Hematopoietic multipotent progenitor cell (in vitro differentiated cells): Measurements from ENCODE around the gene TLR9. TPM values are rescaled to one million over a fixed set of nuclear protein-coding genes. Genes with fewer than 3 reads are reported as not detected.
"Not testable (repeated sequence)": the region's sequence is repeated elsewhere in the genome, so short reads cannot be mapped to it uniquely, and the experiment has no call there.

Experiments used
- DNase-seq, 3 donors: peaks; one replicate each; pipeline ENCODE4 v3.0.0-alpha.2; 2011 to 2015; ENCODE audit warnings: low read depth in 2 of 3, low spot score in 2 of 3
- total RNA-seq: library from RNA; depleted of rRNA; stranded (reverse); fragments of >200 nt; gene quantifications from one replicate; pipeline ENCODE4 v1.2.3, GENCODE V29; 2012

The TLR9 gene, protein sequence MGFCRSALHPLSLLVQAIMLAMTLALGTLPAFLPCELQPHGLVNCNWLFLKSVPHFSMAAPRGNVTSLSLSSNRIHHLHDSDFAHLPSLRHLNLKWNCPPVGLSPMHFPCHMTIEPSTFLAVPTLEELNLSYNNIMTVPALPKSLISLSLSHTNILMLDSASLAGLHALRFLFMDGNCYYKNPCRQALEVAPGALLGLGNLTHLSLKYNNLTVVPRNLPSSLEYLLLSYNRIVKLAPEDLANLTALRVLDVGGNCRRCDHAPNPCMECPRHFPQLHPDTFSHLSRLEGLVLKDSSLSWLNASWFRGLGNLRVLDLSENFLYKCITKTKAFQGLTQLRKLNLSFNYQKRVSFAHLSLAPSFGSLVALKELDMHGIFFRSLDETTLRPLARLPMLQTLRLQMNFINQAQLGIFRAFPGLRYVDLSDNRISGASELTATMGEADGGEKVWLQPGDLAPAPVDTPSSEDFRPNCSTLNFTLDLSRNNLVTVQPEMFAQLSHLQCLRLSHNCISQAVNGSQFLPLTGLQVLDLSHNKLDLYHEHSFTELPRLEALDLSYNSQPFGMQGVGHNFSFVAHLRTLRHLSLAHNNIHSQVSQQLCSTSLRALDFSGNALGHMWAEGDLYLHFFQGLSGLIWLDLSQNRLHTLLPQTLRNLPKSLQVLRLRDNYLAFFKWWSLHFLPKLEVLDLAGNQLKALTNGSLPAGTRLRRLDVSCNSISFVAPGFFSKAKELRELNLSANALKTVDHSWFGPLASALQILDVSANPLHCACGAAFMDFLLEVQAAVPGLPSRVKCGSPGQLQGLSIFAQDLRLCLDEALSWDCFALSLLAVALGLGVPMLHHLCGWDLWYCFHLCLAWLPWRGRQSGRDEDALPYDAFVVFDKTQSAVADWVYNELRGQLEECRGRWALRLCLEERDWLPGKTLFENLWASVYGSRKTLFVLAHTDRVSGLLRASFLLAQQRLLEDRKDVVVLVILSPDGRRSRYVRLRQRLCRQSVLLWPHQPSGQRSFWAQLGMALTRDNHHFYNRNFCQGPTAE
- total RNA-seq, result under 0.01 TPM

DNA sequence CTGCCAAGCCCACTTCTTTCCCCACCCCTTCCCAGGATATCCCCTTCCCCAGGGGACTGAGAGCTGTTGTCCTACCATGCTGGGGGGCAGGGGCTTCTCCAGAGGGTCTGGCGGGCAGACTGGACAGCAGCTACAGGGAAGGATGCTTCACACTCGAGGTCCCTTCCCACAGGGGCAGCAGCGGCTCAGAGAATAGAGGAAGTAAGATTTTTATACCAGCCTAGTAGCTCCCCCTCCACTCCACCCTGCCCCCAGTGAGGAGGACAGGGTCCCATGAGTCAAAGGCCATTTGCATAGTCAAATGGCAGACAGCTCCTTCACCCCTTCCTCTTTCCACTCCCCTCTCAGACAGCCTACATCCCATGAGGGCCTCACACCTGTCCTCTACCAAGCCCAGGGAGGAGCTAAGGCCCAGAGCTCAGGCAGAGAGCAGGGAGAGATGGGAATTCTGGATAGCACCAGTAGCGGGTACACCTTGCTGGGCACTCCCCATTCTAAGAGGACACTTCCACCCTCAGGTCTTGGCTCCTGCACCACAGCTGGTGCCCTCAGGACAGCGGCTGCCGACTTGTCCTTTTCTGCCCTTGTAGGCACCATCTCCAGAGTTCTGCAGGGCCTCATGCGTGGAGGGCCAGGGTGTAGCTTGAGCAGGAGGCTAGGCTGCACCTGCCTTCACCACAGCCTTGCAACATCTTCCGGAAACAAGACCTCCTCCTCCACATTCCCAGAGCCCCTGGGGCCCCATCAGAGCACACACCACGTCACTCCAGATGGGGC is at the start of gene TLR9:
Gene TLR9 (minus strand): TSS at position 194 of the 777 bp plus-strand sequence. CDS start 116 bp downstream, at position 78.
- DNase-seq, result peak in 2 of 3 donors; percentile 84 to 92

DNA sequence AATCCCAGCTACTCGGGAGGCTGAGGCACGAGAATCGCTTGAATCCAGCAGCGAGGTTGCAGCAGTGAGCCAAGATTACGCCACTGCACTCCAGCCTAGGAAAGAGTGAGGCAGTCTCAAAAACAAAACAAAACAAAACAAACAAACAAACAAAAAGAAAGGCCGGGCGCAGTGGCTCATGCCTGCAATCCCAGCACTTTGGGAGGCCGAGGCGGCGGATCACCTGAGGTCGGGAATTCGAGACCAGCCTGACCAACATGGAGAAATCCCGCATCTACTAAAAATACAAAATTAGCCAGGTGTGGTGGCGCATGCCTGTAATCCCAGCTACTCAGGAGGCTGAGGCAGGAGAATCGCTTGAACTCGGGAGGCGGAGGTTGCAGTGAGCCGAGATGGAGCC is 49.3 kb upstream of the TLR9 start:
- not testable (repeated sequence) for DNase-seq

DNA sequence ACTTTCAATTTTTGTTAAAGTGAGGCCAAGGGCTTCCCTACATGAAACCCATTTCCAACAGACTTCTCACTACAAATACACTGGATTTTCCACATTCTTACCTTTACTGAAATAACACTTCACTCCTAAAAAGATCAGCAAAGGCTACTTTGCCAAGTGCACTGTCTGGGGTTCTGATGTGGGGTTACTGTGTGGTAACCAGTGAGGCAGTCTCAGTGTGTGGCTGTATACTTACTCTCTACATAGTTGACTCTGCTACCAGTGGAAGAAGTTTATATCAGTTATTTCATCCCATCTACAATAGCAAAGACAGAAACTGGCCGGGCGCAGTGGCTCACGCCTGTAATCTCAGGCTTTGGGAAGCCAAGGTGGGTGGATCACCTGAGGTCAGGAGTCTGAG is 47.4 kb upstream of the TLR9 start:
- DNase-seq, result no peak

DNA sequence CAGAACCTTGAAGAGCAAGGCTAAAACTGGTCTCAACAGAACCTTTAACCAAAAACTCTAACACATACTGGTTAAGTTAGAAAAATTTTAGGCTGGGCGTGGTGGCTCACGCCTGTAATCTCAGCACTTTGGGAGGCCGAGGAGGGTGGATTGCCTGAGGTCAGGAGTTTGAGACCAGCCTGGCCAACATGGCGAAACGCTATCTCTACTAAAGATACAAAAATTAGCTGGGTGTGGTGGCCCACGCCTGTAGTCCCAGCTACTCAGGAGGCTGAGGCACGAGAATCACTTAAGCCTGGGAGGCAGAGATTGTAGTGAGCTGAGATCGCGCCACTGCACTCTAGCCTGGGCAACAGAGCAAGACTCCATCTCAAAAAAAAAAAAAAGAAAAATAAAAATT is 46.7 kb upstream of the TLR9 start:
- not testable (repeated sequence) for DNase-seq

DNA sequence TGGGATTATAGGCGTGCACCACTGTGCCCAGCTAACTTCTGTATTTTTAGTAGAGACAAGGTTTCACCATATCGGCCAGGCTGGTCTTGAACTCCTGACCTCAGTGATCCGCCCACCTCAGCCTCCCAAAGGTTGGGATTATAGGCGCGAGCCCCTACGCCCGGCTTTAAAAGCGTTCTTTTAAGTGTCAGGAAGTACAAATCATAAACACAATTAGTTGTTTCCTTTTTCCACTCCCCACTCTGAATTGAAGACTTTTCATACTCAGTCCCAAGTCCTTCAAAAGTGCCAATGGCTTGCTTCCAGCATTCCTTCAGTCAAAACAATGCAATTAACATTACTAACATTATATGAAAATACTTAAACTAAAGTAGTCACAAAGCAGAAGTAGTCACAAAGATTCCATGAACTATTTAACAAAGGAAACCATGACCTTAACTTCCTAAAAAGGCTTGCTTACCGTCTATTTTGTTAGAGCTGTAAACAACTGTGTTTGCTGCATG is 44.9 kb upstream of the TLR9 start:
- peak in 1 of 3 donors; percentile 29 for DNase-seq

DNA sequence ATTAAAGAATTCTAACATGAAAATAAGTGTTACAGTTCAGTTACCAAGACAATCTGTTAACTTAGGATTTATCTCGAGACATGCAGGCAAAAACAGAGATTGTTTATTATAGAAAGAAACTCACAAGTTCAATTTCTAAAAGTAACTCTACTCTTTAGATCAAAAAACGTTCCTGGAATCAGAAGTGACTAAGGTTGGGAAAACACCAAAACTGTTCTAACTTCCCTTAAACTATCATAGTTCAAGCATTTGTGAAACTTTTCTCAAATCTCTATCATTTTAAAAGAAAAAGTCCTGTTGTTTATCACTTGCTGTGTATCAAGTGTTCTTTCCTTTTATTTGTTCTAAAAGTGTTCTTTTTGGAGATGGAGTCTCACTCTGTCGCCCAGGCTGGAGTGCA is 44.3 kb upstream of the TLR9 start:
- no peak for DNase-seq

DNA sequence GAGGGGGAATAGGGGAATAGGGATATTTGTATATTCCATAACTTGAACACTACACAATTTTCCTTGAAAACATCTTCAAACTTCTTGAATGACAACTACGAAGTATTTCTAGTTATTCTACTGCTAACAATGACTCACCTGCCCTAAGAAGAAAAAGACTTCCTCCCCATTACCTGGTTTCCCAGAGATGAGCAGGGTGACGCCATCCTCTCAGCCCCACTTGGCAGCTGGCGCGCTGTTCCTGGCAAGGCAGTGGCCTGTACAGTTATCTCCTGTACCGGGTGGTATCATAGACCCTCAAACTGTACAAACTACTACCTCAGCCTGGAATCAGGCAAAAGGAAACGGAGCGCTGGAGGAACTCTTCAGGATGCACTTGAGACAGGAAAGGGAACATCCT is 42.6 kb upstream of the TLR9 start:
- no peak for DNase-seq

DNA sequence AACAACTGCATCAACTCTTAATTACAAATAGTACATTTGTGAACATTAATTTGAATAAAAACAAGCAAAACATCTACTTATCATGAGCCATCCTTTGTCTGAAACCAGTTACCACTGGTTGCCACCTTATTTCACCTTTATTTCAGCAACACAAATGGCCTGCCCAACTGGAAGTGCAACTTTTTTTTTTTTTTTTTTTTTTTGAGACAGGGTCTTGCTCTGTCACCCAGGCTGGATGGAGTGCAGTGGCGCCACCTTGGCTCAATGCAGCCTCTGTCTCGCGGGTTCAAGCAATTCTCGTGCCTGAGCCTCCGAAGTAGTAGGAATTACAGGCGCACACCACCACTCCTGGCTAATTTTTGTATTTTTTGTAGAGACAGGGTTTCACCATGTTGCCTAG is 39.9 kb upstream of the TLR9 start:
- no peak for DNase-seq

DNA sequence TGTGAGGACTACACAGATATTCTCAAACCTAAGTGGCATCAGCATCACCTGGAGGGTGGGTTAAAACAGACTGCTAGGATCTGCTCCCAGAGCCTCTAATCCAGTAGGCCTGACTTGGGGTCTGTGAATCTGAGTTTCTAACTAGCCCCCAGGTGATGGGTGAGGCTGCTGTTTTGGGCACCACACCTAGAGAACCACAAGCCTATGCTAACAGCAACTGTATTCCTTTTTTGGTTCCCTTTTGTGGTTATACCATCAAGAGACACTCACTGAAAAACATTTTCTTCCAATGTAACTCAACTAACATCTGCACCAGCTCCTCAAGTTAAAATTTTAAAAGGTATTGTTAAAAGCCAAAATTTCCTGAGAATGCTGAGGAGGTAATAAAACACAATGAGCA is 37.0 kb upstream of the TLR9 start:
- DNase-seq, result no peak

DNA sequence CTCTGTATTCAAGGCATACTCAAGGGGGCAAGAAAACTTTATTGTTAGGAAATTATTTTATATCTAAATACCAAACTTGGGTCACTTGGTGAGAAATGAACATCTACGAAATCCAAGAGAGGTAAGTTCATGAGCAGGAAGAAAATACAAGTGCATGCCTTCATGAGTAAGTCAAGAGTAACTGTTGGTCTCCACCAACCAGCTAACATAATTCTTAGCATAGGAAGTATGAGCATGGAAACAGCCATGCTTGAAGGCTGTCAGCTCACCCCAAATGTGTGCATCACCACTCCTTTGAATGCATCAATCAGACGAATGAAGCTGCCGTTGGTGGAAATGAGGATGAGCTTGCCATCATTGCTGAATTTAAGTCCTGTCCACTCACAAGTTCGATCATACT is 34.0 kb upstream of the TLR9 start:
- DNase-seq, result no peak

DNA sequence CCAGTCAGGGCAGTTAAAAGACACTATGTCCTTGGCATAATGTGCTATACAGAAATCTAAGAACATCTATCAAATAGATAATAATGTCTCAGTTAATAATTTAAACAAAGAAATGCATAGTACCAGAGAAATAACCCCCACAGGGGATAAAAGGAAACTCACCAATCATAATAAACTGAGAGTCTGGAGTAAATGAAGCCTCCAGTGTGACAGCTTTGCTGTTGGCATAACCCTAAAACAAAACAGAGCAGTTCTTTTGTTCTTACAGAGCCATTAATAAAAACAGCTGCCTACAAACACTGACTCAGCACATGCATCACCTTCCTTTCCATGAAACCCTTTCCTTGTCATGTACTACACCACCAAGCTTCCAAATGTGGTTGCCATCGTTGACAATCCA is 33.6 kb upstream of the TLR9 start:
- DNase-seq, result no peak

DNA sequence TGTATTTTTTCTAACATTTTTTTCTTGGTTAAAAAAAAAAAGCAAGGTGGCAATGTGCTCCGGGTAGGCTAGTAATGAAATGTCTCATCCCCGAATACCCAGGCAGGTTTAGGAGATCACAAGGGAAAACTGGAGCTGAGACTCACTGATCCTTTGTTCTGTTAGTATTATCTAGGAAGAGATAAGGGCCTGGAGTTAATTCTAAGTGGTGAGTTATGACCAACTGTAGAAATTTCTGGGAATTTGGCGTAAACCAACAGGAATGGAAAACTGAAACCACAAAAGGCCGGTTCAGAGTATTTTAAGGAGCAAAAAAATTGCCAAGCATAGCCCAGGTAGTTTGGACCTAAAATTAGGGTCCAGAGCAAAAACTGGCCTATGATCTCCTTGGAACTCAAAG is 32.5 kb upstream of the TLR9 start:
- DNase-seq, result no peak

DNA sequence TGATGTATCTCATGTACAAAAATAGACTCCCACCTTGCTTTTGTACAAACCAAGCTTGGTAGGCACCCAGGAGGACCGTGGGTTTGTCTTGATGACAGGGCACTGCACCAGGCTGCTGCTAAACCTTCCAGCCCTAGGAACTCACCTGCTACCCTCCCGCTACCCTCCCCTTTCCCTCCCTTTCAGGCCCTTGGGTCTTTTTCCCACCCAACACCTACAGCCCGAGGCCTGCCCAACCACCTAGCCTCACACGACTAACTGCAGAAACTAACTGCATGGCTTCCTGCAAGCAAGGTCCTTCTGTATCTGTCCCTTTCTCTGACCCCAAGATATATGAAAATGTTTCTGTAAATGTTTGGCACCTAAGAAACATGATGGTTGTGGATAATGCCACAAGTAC is 31.2 kb upstream of the TLR9 start:
- no peak for DNase-seq

DNA sequence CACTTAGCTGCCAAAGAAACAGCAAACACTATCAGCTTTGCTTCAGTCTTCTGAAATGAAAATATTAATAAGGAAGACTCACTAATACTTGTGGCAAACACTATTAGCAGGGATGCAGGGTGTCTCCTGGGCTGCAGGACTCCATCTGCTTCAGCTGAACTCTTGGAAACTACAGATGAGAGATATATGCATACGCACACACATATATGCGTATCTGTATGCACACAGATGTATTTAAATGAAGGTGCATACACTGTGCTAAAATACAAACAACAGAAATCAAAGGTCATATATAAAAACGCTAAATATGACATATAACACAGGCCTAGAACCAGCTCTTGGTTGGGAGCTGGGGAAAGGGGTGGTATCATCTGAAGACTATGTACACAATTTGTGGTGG is 30.7 kb upstream of the TLR9 start:
- no peak for DNase-seq

DNA sequence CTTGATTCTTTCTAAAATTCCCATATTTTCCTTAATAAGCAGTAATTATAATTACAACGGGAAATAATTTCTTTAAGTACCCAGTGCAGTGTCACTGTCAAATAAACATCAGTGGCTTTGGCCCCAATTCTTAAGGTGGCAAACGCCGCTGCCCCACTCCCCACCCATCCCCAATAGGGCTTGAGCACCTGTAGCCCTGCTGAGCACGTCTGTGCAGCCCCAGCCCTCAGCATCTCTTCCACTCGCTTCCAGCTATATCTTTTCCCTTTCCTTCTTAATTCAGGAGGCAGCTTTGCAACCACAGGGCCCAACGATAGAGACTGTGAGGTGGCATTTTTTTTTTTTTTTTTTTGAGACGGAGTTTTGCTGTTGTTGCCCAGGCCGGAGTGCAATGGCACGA is 29.2 kb upstream of the TLR9 start:
- DNase-seq, result no peak

DNA sequence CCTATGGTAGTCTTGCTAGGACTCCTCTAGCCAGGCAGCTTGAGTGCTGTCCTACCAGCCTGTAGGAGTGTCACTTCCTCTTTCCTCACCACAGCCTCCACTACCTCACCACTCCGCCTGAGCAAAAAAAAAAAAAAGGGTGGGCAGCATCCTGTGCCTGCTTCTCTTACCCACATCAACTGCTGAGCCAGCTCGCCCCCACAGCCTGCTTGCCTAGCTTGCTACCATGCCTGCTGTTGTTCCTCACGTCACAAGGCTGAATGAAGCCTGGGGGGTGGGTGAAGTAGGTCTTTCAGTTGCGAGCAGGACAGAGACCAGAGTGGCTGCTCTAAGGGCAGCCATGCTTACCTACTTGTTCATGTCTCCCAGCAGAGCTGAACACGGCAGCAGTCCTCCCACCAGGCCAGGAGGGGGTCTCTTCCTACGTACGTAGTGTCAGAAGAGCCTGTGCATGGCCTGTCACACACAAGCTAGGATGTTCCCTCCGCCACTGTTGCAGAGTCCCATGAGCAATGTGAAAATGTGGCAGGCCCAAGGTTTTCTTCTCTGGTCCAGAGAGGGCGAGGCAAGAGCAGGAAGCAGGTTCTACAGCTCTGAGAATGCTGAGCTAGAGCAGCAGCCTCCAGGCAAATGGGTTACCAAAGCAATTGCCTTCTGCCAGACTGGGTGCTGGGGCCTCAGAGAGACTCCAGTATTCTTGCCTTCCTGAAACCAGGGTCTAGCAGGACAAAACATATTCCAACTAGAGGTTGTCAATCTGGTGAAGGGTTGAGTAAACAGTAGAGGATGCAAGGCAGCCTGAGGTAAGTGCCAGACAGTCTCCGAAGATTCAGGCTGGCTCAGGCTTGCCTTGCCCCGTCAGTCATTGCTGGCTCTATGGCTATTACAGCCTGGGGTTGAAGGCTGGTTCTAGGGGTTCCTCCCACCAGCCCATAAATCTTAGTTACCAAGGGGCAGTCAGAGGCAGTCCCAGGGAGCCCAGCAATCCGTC is 28.2 kb upstream of the TLR9 start:
- peak; percentile 63 to 97 (median 91) for DNase-seq

DNA sequence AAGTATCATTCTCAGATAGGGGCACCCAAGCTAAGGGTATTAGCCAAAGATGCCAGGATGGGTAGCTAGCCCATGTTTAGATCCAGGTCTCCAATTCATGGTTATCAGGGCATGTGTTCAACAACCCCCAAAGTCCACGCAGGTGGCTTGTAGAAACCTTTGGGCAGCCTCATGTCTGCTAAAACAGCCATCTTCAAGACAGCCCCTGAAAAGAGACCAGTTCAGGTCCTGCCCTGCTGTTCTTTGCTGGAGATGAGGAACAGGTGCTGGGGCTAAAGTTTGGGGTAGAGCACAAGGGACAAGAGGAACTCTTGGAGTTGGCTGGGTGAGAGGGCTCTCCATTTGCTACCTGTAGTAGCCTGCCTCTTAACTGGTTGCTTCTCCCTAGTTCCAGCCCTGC is 24.7 kb upstream of the TLR9 start:
- DNase-seq, result no peak

DNA sequence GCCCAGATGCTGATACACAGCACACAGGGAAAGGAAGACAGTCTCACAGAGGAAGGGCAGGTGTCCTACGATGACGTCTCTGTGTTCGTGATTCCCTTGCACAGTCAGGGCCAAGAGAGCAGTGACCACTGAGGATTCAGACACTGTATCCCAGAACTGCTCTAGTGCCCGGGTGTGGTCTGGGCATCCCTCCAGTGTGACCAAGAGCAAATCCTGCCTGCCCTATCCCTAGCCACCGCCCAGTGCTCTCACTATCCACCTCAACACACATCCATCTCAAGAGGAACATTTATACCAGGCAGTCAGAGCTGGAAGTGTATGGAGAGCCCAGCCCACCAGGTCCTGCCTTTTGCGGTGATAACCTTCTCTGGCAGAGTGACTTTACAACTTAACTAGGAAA is 24.2 kb upstream of the TLR9 start:
- DNase-seq, result no peak

DNA sequence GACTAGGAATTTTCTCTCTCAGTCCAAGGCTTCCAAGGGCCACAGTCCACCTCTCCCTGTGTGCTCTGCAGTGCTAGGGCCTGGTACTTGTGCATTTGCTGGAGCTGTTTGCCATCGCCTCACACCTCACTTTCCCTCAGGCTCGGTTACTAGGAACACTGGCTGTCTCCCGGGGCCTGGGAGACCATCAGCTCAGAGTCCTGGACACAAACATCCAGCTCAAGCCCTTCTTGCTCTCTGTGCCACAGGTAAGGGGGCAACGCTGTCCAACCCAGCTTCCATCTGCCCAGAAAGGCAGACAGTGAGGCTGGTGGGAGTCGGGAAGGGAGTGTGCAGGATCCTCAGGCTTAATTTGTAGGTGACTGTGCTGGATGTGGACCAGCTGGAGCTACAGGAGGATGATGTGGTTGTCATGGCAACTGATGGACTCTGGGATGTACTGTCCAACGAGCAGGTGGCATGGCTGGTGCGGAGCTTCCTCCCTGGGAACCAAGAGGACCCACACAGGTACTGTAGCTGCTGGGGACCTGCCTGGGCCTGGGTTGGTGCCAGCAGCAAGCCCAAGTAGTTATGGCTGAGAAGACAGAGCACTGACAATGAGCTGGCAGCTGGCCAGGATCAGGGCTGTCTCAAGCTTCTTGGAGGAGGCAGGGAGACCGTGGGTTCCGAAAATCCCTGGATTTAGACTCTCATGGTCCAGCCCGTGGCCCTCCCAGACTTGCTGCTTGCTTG is 23.5 kb upstream of the TLR9 start:
- no peak for DNase-seq
